ENCODE results near the gene SKP2.
"Not testable (repeated sequence)": the region's sequence is repeated elsewhere in the genome, so short reads cannot be mapped to it uniquely, and the experiment has no call there.

Gene SKP2

GRCh38 chr5:36151434-36152323 lies at the start of gene SKP2, which contains the start of gene LMBRD2:
Gene SKP2, plus strand, starts transcription at chr5:36152111. Its CDS starts 152 bp downstream, at chr5:36152263.
Gene LMBRD2, minus strand, starts transcription at chr5:36151887. Its CDS starts 8,538 bp downstream, at chr5:36143349.
- Mint-ChIP-seq H3K9me3 (no peaks in the 10 kb centered on the region), H3K4me3 (peak within 1 kb of the TSS; percentile 94), H3K27ac (peak within 1 kb of the TSS; percentile 90), H3K27me3 (no peaks in the 10 kb centered on the region), H3K36me3 (ENCODE audit: low read depth) (peaks cover 46% of the 10 kb centered on the region), H3K4me1 (ENCODE audit: low read depth) (peaks cover 58% of the 10 kb centered on the region)
- intact Hi-C loops (cut with micrococcal nuclease): loop anchor here (1.0 to 10.0 kb wide), 4 partner anchors 91 to 1227 kb away; partner anchors contain the start of genes DNAJC21, NIPBL and NUP155

- intact Hi-C loops (cut with micrococcal nuclease): no loop called here
These were observed 46.1 kb upstream of the SKP2 start for GRCh38 chr5:36105819-36106218.

GRCh38 chr5:36108758-36109460 lies 43.0 kb upstream of the SKP2 start:
- H3K27ac Mint-ChIP-seq: no peak overlapping the region
- no peak overlapping the region for H3K4me3 Mint-ChIP-seq
- H3K36me3 Mint-ChIP-seq (ENCODE audit: low read depth): peaks cover 67% of the 10 kb centered on the region
- intact Hi-C loops (cut with micrococcal nuclease): no loop called here
- no peaks in the 10 kb centered on the region for H3K9me3 Mint-ChIP-seq
- H3K27me3 Mint-ChIP-seq: no peaks in the 10 kb centered on the region
- no peaks in the 10 kb centered on the region for H3K4me1 Mint-ChIP-seq (ENCODE audit: low read depth)

More at GRCh38 chr5:36105819-36106218, 46.1 kb upstream of the SKP2 start:
- H3K9me3 Mint-ChIP-seq: no peaks in the 10 kb centered on the region
- no peak overlapping the region for H3K4me3 Mint-ChIP-seq
- H3K27me3 Mint-ChIP-seq: no peaks in the 10 kb centered on the region
- H3K36me3 Mint-ChIP-seq (ENCODE audit: low read depth): peaks cover 58% of the 10 kb centered on the region
- no peaks in the 10 kb centered on the region for H3K4me1 Mint-ChIP-seq (ENCODE audit: low read depth)
- no peak overlapping the region for H3K27ac Mint-ChIP-seq

GRCh38 chr5:36111238-36111637 lies 40.7 kb upstream of the SKP2 start:
- no peak overlapping the region for H3K27ac Mint-ChIP-seq
- no peaks in the 10 kb centered on the region for H3K9me3 Mint-ChIP-seq
- H3K4me3 Mint-ChIP-seq: no peak overlapping the region
- intact Hi-C loops (cut with micrococcal nuclease): no loop called here
- H3K4me1 Mint-ChIP-seq (ENCODE audit: low read depth): no peaks in the 10 kb centered on the region
- no peaks in the 10 kb centered on the region for H3K27me3 Mint-ChIP-seq
- peaks cover 64% of the 10 kb centered on the region for H3K36me3 Mint-ChIP-seq (ENCODE audit: low read depth)

- H3K27ac Mint-ChIP-seq: no peak overlapping the region
- intact Hi-C loops (cut with micrococcal nuclease): no loop called here
- H3K36me3 Mint-ChIP-seq (ENCODE audit: low read depth): peaks cover 42% of the 10 kb centered on the region
These were observed 26.0 kb upstream of the SKP2 start for GRCh38 chr5:36125868-36126267.

GRCh38 chr5:36128795-36129194 lies 23.1 kb upstream of the SKP2 start:
- H3K36me3 Mint-ChIP-seq (ENCODE audit: low read depth): peaks cover 44% of the 10 kb centered on the region
- intact Hi-C loops (cut with micrococcal nuclease): no loop called here
- H3K27ac Mint-ChIP-seq: no peak overlapping the region
- H3K4me1 Mint-ChIP-seq (ENCODE audit: low read depth): no peaks in the 10 kb centered on the region
- H3K27me3 Mint-ChIP-seq: no peaks in the 10 kb centered on the region
- H3K4me3 Mint-ChIP-seq: no peak overlapping the region
- peaks cover 9% of the 10 kb centered on the region for H3K9me3 Mint-ChIP-seq

More at GRCh38 chr5:36125868-36126267, 26.0 kb upstream of the SKP2 start:
- Mint-ChIP-seq H3K27me3 (no peaks in the 10 kb centered on the region), H3K4me3 (no peak overlapping the region), H3K9me3 (peaks cover 9% of the 10 kb centered on the region), H3K4me1 (ENCODE audit: low read depth) (no peaks in the 10 kb centered on the region)

- H3K4me3 Mint-ChIP-seq; H3K27ac Mint-ChIP-seq; H3K27me3 Mint-ChIP-seq; H3K4me1 Mint-ChIP-seq (ENCODE audit: low read depth); intact Hi-C loops (cut with micrococcal nuclease); H3K9me3 Mint-ChIP-seq: not testable (repeated sequence)
- H3K36me3 Mint-ChIP-seq (ENCODE audit: low read depth): peaks cover 44% of the 10 kb centered on the region
These were observed 22.2 kb upstream of the SKP2 start for GRCh38 chr5:36129666-36130065.

- H3K36me3 Mint-ChIP-seq (ENCODE audit: low read depth): peaks cover 45% of the 10 kb centered on the region
- H3K27ac Mint-ChIP-seq; H3K4me3 Mint-ChIP-seq; H3K27me3 Mint-ChIP-seq; H3K9me3 Mint-ChIP-seq; intact Hi-C loops (cut with micrococcal nuclease); H3K4me1 Mint-ChIP-seq (ENCODE audit: low read depth): not testable (repeated sequence)
These were observed 18.9 kb upstream of the SKP2 start for GRCh38 chr5:36133009-36133408.

GRCh38 chr5:36135988-36136387 lies 15.9 kb upstream of the SKP2 start:
- H3K9me3 Mint-ChIP-seq: peaks cover 9% of the 10 kb centered on the region
- no peak overlapping the region for H3K27ac Mint-ChIP-seq
- no peak overlapping the region for H3K4me3 Mint-ChIP-seq
- intact Hi-C loops (cut with micrococcal nuclease): no loop called here
- H3K27me3 Mint-ChIP-seq: no peaks in the 10 kb centered on the region
- peaks cover 40% of the 10 kb centered on the region for H3K36me3 Mint-ChIP-seq (ENCODE audit: low read depth)
- no peaks in the 10 kb centered on the region for H3K4me1 Mint-ChIP-seq (ENCODE audit: low read depth)

GRCh38 chr5:36136581-36136980 lies 15.3 kb upstream of the SKP2 start:
- intact Hi-C loops (cut with micrococcal nuclease): no loop called here
- no peak overlapping the region for H3K4me3 Mint-ChIP-seq
- H3K9me3 Mint-ChIP-seq: peaks cover 9% of the 10 kb centered on the region
- H3K27ac Mint-ChIP-seq: no peak overlapping the region
- no peaks in the 10 kb centered on the region for H3K27me3 Mint-ChIP-seq
- peaks cover 40% of the 10 kb centered on the region for H3K36me3 Mint-ChIP-seq (ENCODE audit: low read depth)
- H3K4me1 Mint-ChIP-seq (ENCODE audit: low read depth): no peaks in the 10 kb centered on the region

GRCh38 chr5:36138900-36139683 lies 12.8 kb upstream of the SKP2 start:
- peaks cover 9% of the 10 kb centered on the region for H3K9me3 Mint-ChIP-seq
- H3K36me3 Mint-ChIP-seq (ENCODE audit: low read depth): peaks cover 42% of the 10 kb centered on the region
- intact Hi-C loops (cut with micrococcal nuclease): no loop called here
- H3K4me3 Mint-ChIP-seq: no peak overlapping the region
- no peaks in the 10 kb centered on the region for H3K27me3 Mint-ChIP-seq
- H3K27ac Mint-ChIP-seq: no peak overlapping the region
- no peaks in the 10 kb centered on the region for H3K4me1 Mint-ChIP-seq (ENCODE audit: low read depth)

GRCh38 chr5:36145311-36145710 lies 6.6 kb upstream of the SKP2 start:
- H3K9me3 Mint-ChIP-seq: peaks cover 2% of the 10 kb centered on the region
- intact Hi-C loops (cut with micrococcal nuclease): no loop called here

GRCh38 chr5:36146390-36146789 lies 5.5 kb upstream of the SKP2 start:
- no peak overlapping the region for H3K27ac Mint-ChIP-seq
- intact Hi-C loops (cut with micrococcal nuclease): no loop called here
- H3K4me1 Mint-ChIP-seq (ENCODE audit: low read depth): peaks cover 20% of the 10 kb centered on the region
- peaks cover 12% of the 10 kb centered on the region for H3K36me3 Mint-ChIP-seq (ENCODE audit: low read depth)
- H3K9me3 Mint-ChIP-seq: no peaks in the 10 kb centered on the region
- no peaks in the 10 kb centered on the region for H3K27me3 Mint-ChIP-seq
- no peak overlapping the region for H3K4me3 Mint-ChIP-seq

More at GRCh38 chr5:36145311-36145710, 6.6 kb upstream of the SKP2 start:
- no peaks in the 10 kb centered on the region for H3K27me3 Mint-ChIP-seq
- peaks cover 15% of the 10 kb centered on the region for H3K36me3 Mint-ChIP-seq (ENCODE audit: low read depth)
- no peak overlapping the region for H3K4me3 Mint-ChIP-seq
- peaks cover 11% of the 10 kb centered on the region for H3K4me1 Mint-ChIP-seq (ENCODE audit: low read depth)
- H3K27ac Mint-ChIP-seq: no peak overlapping the region
